Measurements from ENCODE around the gene BICD1.
"Not testable (repeated sequence)": the region's sequence is repeated elsewhere in the genome, so short reads cannot be mapped to it uniquely, and the experiment has no call there.

Gene BICD1

GRCh38 chr12:32146074-32146873, 39.6 kb downstream of the BICD1 start:
- DNase-seq (ENCODE audit: low spot score): no peak

GRCh38 chr12:32148372-32148771, 41.7 kb downstream of the BICD1 start:
- no peak for DNase-seq (ENCODE audit: low spot score)

DNA sequence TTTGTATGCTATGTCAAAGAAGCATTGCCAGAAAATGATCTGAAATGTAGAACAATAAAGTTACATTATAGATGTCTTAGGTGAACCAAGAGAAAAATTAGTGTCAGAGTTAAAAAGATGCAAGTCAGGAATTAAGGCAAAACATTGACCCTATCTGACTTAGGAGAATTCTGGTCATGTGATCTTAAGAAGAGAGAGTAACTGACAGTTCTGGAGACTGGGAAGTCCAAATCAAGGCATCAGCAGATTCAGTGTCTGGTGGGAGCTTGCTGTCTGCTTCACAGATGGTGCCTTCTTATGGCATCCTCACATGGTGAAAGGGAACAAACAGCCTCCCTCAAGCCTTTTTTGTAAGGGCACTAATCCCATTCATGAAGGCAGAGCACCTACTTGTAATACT, 42.8 kb downstream of the BICD1 start:
- DNase-seq (ENCODE audit: low spot score): no peak

- DNase-seq (ENCODE audit: low spot score): no peak
Measured at GRCh38 chr12:32151086-32151485, 44.4 kb downstream of the BICD1 start.

DNA sequence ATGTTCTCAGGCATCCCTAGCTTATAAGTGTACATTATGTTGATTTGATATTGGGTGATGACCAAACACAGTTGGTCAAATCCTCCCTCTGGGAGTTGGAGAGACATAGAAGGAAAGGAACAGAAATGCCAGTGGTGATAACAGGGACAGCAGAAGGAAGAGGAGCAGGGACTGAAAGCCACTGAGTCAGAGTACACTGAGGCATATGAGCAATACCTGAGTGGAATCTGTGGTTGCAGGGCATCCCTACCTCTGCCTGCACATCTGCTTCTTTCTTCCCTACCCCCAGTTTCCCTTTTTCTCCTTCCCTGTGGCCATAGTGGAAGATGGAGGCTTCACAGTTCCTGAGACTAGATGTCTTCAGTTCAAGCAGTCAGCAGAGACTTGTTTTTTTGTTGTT, 44.9 kb downstream of the BICD1 start:
- no peak for DNase-seq (ENCODE audit: low spot score)

DNA sequence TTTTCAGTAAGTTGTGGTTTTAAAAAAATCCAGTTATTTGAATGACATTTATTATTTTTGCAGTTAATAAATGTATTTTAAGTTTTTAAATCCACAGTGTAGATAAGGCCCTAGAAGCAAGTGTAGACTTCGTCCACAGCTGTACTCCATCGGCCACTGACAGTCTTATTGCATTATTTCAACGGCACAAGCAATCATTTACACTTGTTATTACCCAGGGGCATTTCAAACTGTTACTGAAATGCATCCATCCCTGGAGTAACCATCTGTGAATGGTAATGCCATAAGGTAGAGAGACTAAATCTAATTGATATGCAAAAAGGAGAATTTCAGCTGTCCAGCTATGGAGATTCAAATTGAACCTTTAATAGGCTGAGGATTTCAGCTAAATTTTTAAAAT, 48.4 kb downstream of the BICD1 start:
- no peak for DNase-seq (ENCODE audit: low spot score)

DNA sequence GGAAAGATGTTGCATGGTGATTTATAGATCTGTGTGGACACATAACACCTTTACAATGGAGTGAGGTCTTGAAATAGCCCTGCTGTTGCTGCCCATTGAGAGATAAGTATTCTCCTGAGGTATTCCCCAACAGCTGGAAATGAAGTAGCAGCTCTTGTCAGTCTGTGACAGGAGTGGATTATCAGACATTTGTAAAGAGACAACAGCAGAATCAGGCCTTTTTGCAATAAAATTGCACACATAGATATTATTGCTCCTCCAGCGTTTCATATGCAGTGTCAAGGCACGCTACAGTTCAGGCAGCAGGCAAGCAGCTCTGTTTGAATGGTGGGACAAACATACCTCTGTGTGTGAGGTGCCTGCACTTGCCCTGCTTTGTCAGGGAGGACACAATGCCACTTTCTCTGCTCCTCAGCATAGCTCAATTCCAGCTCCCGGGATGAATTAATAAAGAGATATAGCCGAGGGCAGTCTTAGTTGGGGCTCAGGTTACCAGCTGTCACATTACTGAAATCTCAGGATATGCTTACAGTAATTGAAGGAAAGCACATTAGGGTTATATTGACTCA, 49.4 kb downstream of the BICD1 start:
- DNase-seq (ENCODE audit: low spot score): no peak

DNA sequence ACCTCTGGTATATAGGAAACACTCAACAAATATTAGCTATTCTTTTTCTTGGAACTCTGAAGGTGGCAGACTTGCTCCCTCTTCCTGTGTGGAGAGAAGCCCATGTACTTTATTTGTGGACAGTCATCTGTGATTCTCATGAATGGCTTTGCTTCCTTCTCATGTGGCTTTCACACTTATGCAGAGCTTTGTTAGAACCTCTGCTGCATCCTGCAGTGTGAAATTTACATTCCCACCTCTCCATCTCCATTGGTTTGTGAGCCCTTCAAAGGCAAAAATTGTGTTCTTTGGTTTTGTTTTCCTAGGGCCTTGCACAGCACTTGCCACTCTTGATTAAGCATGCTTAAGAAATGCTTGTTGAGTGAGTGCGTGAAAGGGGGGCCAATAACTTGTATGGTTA, 51.9 kb downstream of the BICD1 start:
- DNase-seq (ENCODE audit: low spot score): no peak

DNA sequence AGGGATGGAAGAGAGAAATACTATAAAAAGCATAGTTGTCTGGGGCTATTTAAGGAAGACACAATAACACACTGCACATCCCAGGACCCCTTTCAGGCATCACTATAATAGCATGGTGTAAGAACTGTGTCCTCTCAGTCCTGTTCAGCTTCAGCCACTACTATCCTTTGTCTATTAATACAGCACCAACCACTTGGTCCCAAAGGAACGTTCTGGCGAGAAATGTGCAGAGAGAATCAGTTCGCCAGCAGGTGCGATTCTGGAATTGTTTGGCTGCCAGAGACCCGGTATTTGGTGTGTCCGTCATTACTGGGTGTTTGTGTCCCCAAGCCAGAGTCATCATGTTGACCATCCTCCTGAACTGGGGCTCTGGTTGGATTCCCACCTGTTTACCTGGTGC, 52.7 kb downstream of the BICD1 start:
- DNase-seq (ENCODE audit: low spot score): no peak

GRCh38 chr12:32159925-32160324, 53.3 kb downstream of the BICD1 start:
- DNase-seq (ENCODE audit: low spot score): no peak

GRCh38 chr12:32161058-32161457, 54.4 kb downstream of the BICD1 start:
- DNase-seq (ENCODE audit: low spot score): no peak

DNA sequence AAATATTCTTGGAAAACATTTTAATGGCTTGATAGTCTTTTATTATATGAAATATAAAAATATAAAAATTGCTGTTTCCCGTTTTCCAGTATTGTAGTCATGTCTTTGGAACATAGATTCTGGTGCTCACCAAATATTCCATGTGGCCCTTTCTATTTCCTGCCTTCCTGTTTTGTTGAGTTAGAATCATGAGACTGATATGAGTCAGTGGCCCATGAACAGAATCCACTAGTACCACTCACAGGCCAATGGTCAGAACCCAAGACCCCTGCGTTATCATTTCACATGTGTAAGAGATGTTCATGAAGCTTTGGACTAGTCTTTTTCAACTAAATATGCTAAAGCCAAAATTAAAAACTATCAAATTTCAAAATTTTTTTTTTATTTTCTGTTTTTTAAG, 56.9 kb downstream of the BICD1 start:
- no peak for DNase-seq (ENCODE audit: low spot score)

DNA sequence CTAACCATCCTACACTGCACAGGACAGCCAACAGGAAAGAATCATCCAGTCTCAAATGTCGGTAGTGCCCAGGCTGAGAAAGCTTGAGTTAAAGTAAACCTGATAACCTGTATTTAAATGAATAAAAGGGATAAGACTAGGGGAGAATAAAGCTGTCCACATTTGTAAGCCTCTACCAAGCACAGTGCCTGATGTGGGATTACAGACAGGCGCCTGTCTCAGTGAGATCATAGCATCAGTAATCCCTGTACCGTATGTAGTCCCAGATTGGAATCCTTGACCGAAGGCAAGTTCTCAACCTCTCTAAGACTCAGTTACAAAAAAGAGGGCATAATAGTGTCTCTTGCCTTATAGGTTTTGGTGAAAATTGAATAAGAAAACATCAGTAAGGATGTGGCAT, 59.9 kb downstream of the BICD1 start:
- DNase-seq (ENCODE audit: low spot score): no peak

GRCh38 chr12:32170437-32170998, 63.9 kb downstream of the BICD1 start:
- DNase-seq (ENCODE audit: low spot score): no peak

DNA sequence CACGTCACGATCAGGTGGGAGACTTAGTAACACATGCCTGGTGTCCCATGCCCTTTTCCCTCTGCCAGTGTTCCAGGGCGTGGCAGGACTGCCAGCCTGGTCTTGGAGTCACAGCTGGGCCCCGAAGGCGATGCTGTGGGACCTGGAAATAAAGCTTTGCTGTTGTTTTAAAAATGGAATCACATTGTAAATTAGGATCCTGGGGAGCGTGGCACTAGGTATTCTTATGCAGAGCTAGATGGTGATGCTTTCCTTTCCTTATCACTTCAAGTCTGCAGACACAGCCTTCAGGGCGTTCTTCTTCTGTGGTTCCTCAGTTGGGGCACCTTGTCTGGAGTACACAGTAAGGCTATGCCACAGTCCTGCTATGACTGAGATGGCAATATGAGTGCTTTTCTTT, 64.6 kb downstream of the BICD1 start:
- no peak for DNase-seq (ENCODE audit: low spot score)

GRCh38 chr12:32176606-32177005, 70.0 kb downstream of the BICD1 start:
- no peak for DNase-seq (ENCODE audit: low spot score)

DNA sequence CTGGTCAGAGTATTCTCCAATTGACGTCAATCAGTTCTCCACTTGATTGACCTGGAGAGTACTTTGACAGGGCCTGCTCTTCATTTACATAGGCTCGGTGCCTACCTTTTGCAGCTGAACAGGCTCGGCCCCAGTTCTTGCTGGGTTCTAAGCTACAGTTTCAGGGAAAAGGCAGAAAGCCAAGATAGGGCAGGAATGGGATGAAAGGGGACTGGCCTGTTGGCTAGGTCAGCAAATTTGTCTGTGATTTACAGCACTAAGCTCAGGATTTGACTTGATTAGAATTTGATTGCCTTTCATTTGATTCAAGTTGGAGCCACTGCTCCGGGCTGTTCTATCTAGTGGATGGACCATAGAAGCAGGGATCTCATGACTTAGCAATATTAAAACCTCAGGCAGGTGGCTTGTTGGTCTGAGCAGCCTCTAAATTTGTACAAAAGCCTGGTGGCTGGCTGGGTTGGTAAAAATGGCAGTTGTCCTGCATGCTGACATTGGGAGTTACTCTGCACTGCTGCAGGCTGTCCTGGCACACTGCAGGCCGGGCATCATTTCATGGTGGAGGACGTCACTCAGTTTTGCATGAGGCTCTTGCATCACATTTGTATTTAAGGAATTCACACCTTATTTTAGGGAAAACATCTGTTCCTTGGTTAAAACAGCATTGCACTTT, 71.8 kb downstream of the BICD1 start:
- DNase-seq (ENCODE audit: low spot score): no peak

- no peak for DNase-seq (ENCODE audit: low spot score)
Measured at GRCh38 chr12:32179011-32179395, 72.4 kb downstream of the BICD1 start.

GRCh38 chr12:32181498-32182175, 75.0 kb downstream of the BICD1 start:
- no peak for DNase-seq (ENCODE audit: low spot score)

GRCh38 chr12:32183650-32184049, 77.0 kb downstream of the BICD1 start:
- no peak for DNase-seq (ENCODE audit: low spot score)

DNA sequence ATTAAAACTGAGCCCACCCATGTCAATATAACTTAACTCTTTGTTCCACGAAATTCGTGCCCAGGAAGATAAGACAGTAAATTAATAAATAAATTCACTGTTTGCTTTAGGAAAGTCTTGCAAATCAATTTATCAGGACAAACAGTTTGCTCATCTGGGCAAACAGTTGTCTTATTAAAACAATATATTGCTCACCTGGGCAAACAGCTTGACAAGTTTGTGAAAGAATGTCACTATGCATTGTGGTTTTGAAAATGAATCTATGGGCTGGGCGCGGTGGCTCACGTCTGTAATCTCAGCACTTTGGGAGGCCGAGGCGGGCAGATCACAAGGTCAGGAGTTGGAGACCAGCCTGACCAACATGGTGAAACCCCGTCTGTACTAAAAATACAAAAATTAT, 80.5 kb downstream of the BICD1 start:
- DNase-seq (ENCODE audit: low spot score): not testable (repeated sequence)

- no peak for DNase-seq (ENCODE audit: low spot score)
Measured at GRCh38 chr12:32191445-32191844, 84.8 kb downstream of the BICD1 start.

Data from kidney capillary endothelial cell (primary cell).